Trophoblast cell (in vitro differentiated cells and primary cell): ENCODE results near the gene GOSR2.
A peak's percentile ranks its signal among the peaks of the same experiment; 100 is the strongest.

Experiments
- DNase-seq, 2 donors: peaks; one replicate each; pipeline ENCODE4 v3.0.0-alpha.2; 2016
- H2AFZ ChIP-seq: 2 replicates; pipeline ENCODE4 v1.6.1; 2013; ENCODE audit warnings: low read length, moderate library complexity, mild to moderate bottlenecking; ENCODE audit not compliant: insufficient read depth, poor library complexity
- H2AK5ac ChIP-seq: 2 replicates; pipeline ENCODE4 v1.6.1; 2013; ENCODE audit warnings: mild to moderate bottlenecking, low read length
- H2BK120ac ChIP-seq: 2 replicates; pipeline ENCODE4 v1.6.1; 2013; ENCODE audit warnings: low read length, mild to moderate bottlenecking, moderate library complexity; ENCODE audit not compliant: insufficient read depth, poor library complexity
- H2BK12ac ChIP-seq: 2 replicates; pipeline ENCODE4 v1.6.1; 2013; ENCODE audit warnings: mild to moderate bottlenecking, low read length, moderate library complexity
- H2BK5ac ChIP-seq: 2 replicates; pipeline ENCODE4 v1.6.1; 2013; ENCODE audit warnings: low read length, low read depth, moderate library complexity, mild to moderate bottlenecking; ENCODE audit not compliant: poor library complexity
- H3K14ac ChIP-seq: 2 replicates; pipeline ENCODE4 v1.6.1; 2013; ENCODE audit warnings: mild to moderate bottlenecking, low read length
- H3K18ac ChIP-seq: 2 replicates; pipeline ENCODE4 v1.6.1; 2013; ENCODE audit warnings: mild to moderate bottlenecking, low read length
- H3K23ac ChIP-seq: 2 replicates; pipeline ENCODE4 v1.6.1; 2013; ENCODE audit warnings: low read length
- H3K27ac ChIP-seq: 2 replicates; pipeline ENCODE4 v1.5.1; 2013; ENCODE audit warnings: low read depth, mild to moderate bottlenecking, inconsistent platforms, low read length, moderate library complexity
- H3K27me3 ChIP-seq: 2 replicates; pipeline ENCODE4 v1.6.1; 2013; ENCODE audit warnings: inconsistent platforms, mild to moderate bottlenecking, low read length, moderate library complexity; ENCODE audit not compliant: insufficient read depth
- H3K36me3 ChIP-seq, 2 experiments: 1 replicate in 1 of 2; 2 replicates in 1 of 2; pipeline ENCODE4 v1.6.1; 2013; ENCODE audit warnings: low read length in 2 of 2, mild to moderate bottlenecking in 2 of 2, moderate library complexity in 1 of 2; ENCODE audit not compliant: insufficient read depth in 2 of 2, control insufficient read depth in 1 of 2
- H3K4ac ChIP-seq: 2 replicates; pipeline ENCODE4 v1.6.1; 2013; ENCODE audit warnings: low read depth, mild to moderate bottlenecking, low read length, moderate library complexity
- H3K4me1 ChIP-seq, 2 experiments: 1 replicate in 1 of 2; 2 replicates in 1 of 2; pipeline ENCODE4 v1.6.1; 2013; ENCODE audit warnings: low read length in 2 of 2, mild to moderate bottlenecking in 2 of 2, moderate library complexity in 1 of 2; ENCODE audit not compliant: insufficient read depth in 2 of 2, control insufficient read depth in 1 of 2
- H3K4me2 ChIP-seq: 2 replicates; pipeline ENCODE4 v1.6.1; 2013; ENCODE audit warnings: inconsistent platforms, mild to moderate bottlenecking, low read length, moderate library complexity
- H3K4me3 ChIP-seq: 2 replicates; pipeline ENCODE4 v1.5.1; 2013; ENCODE audit warnings: mild to moderate bottlenecking, low read depth, low read length, inconsistent platforms
- H3K79me1 ChIP-seq: one replicate; pipeline ENCODE4 v1.6.1; 2013; ENCODE audit warnings: low read length
- H3K79me2 ChIP-seq: 2 replicates; pipeline ENCODE4 v1.6.1; 2013; ENCODE audit warnings: low read length, mild to moderate bottlenecking; ENCODE audit not compliant: control insufficient read depth, insufficient read depth, poor library complexity
- H3K9ac ChIP-seq: 2 replicates; pipeline ENCODE4 v1.6.1; 2013; ENCODE audit warnings: mild to moderate bottlenecking, low read length
- H3K9me3 ChIP-seq: 2 replicates; pipeline ENCODE4 v1.6.1; 2013; ENCODE audit warnings: low read depth, mild to moderate bottlenecking, control low read depth, inconsistent platforms, low read length; ENCODE audit not compliant: insufficient read depth
- H4K12ac ChIP-seq: 2 replicates; pipeline ENCODE4 v1.6.1; 2013; ENCODE audit warnings: low read depth, mild to moderate bottlenecking, low read length, moderate library complexity
- H4K8ac ChIP-seq: 2 replicates; pipeline ENCODE4 v1.6.1; 2013; ENCODE audit warnings: low read depth, mild to moderate bottlenecking, low read length, moderate library complexity
- H4K91ac ChIP-seq: one replicate; pipeline ENCODE4 v1.6.1; 2013; ENCODE audit warnings: low read depth, mild to moderate bottlenecking, low read length, moderate library complexity
- WGBS: extraction: QIAGEN DNeasy Blood & Tissue Kit; methylation state at CpG from one replicate; pipeline ENCODE4 v1.1.7; 2013; ENCODE audit warnings: missing lambda C conversion rate; ENCODE audit not compliant: insufficient read length, insufficient coverage; ENCODE audit errors: extremely low coverage; 5-methylcytosine and 5-hydroxymethylcytosine counted together

GOSR2 gene

DNA sequence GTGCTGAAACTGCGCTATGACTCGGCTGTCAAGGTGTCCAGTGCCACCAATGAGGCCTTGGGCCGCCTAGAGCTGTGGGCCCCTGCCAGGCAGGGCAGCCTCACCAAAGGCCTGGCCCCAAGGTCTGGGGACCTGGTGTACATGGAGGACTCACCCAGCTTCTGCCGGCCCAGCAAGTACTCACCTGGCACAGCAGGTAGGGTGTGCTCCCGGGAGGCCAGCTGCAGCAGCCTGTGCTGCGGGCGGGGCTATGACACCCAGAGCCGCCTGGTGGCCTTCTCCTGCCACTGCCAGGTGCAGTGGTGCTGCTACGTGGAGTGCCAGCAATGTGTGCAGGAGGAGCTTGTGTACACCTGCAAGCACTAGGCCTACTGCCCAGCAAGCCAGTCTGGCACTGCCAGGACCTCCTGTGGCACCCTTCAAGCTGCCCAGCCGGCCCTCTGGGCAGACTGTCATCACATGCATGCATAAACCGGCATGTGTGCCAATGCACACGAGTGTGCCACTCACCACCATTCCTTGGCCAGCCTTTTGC is 46.5 kb upstream of the GOSR2 start:
- Histone ChIP-seq H3K4me1 (no peaks in the 10 kb centered on the region), H3K4me3 (peak overlapping the region; percentile 28), H2BK5ac (no peak overlapping the region), H3K14ac (no peak overlapping the region), H2BK120ac (no peak overlapping the region), H3K79me1 (no peaks in the 10 kb centered on the region), H2BK12ac (no peak overlapping the region), H3K4ac (no peak overlapping the region), H4K91ac (no peak overlapping the region), H3K36me3 (peaks cover 41 to 47% of the 10 kb centered on the region in 2 experiments), H3K27me3 (no peaks in the 10 kb centered on the region), H3K79me2 (no peaks in the 10 kb centered on the region), H4K8ac (no peak overlapping the region), H3K4me2 (no peak overlapping the region), H3K27ac (no peak overlapping the region), H2AK5ac (no peak overlapping the region), H3K9ac (no peak overlapping the region), H3K18ac (no peak overlapping the region), H3K9me3 (peaks cover 6% of the 10 kb centered on the region), H4K12ac (no peak overlapping the region), H2AFZ (no peak overlapping the region), H3K23ac (no peak overlapping the region)
- DNase-seq = peak; percentile 49 to 77
- WGBS = no CpG with 5 or more reads among the region's 12 CpGs

DNA sequence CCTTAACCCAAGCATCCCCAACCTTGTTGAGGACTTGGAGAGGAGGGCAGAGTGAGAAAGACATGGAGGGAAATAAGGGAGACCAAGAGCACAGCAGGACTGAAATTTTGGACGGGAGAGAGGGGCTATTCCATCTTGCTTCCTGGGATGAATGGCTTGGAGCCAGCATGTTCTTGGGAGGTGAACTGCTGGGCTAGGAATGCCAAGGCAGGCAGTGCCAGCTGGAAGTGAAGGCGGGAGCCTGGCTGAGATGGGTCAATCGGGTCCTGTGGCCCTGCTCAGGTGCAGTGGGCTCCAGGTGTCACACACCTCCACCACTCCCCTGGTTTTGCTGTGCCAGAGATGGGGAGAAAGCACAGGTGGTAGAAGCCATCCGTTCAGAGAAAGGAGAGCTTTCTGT is 46.0 kb upstream of the GOSR2 start:
- H3K4me3 ChIP-seq = no peak overlapping the region
- H2AK5ac ChIP-seq = no peak overlapping the region
- H3K79me1 ChIP-seq = no peaks in the 10 kb centered on the region
- no peak overlapping the region for H2BK12ac ChIP-seq
- H3K23ac ChIP-seq = no peak overlapping the region
- no peak overlapping the region for H4K8ac ChIP-seq
- no peak overlapping the region for H2BK5ac ChIP-seq
- no peak overlapping the region for H4K12ac ChIP-seq
- no peak for DNase-seq
- no peak overlapping the region for H3K4me2 ChIP-seq
- no peak overlapping the region for H3K4ac ChIP-seq
- no peak overlapping the region for H2AFZ ChIP-seq
- no peak overlapping the region for H4K91ac ChIP-seq
- no peak overlapping the region for H3K14ac ChIP-seq
- no peak overlapping the region for H2BK120ac ChIP-seq
- H3K9me3 ChIP-seq = peaks cover 6% of the 10 kb centered on the region
- no peaks in the 10 kb centered on the region for H3K27me3 ChIP-seq
- no peak overlapping the region for H3K18ac ChIP-seq
- H3K79me2 ChIP-seq = no peaks in the 10 kb centered on the region
- no peaks in the 10 kb centered on the region for H3K4me1 ChIP-seq
- H3K9ac ChIP-seq = no peak overlapping the region
- H3K27ac ChIP-seq = no peak overlapping the region
- H3K36me3 ChIP-seq = peaks cover 41 to 47% of the 10 kb centered on the region in 2 experiments
- no CpG with 5 or more reads among the region's 4 CpGs for WGBS

DNA sequence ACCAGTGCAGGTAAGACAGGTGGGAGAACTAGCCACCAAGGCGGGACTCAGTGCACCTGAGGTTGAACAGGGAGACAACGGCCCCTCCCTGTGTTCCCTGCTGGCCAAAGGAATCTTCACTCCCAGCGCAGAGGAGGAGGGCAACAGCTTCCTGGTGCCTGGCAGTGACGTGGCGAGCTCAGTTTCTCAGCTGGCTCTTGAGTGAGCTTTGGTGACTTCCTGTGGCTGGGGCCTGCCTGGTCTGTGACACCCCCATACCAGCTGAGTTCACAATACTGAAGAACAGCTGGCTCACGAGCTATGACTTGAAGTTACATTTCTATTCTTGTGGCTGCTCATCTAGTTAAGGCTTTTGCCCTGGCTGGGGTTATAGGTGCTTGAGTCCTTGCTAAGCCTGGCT is 45.5 kb upstream of the GOSR2 start:
- Histone ChIP-seq H3K23ac (no peak overlapping the region), H3K27me3 (no peaks in the 10 kb centered on the region), H3K4ac (no peak overlapping the region), H3K79me2 (no peaks in the 10 kb centered on the region), H2BK12ac (no peak overlapping the region), H4K8ac (no peak overlapping the region), H3K27ac (no peak overlapping the region), H3K36me3 (peaks cover 41 to 47% of the 10 kb centered on the region in 2 experiments), H3K4me2 (no peak overlapping the region), H2AFZ (no peak overlapping the region), H3K14ac (no peak overlapping the region), H4K12ac (no peak overlapping the region), H2BK120ac (no peak overlapping the region), H2BK5ac (no peak overlapping the region), H3K9me3 (peaks cover 6% of the 10 kb centered on the region), H4K91ac (no peak overlapping the region), H3K4me1 (no peaks in the 10 kb centered on the region), H3K18ac (no peak overlapping the region), H3K9ac (no peak overlapping the region), H3K79me1 (no peaks in the 10 kb centered on the region), H2AK5ac (no peak overlapping the region), H3K4me3 (no peak overlapping the region)
- DNase-seq = no peak
- no CpG with 5 or more reads among the region's 6 CpGs for WGBS

DNA sequence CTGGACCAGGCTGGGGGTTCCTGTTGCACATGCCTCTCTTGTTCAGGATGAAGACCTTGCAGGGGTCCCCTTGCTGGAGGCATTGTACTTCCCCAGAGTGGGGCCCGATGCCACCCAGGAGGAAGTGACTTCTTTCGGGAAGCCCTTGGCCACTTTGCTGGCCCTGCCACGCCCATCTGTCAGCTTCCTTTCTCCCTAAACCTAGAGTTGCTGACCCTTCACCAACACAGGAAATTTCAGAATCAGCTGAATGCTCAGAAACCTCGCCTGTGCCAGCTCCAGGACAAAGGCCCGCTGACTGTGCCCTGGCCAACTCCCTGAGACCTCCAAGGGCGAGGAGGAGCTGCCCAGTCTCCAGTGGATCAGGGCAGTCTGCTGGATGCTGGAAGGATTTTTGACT is 44.9 kb upstream of the GOSR2 start:
- Histone ChIP-seq H3K23ac (no peak overlapping the region), H3K14ac (no peak overlapping the region), H3K4me3 (no peak overlapping the region), H3K18ac (no peak overlapping the region), H2AFZ (no peak overlapping the region), H3K9ac (no peak overlapping the region), H2AK5ac (no peak overlapping the region), H4K91ac (no peak overlapping the region), H3K4me2 (no peak overlapping the region), H3K27ac (no peak overlapping the region), H3K27me3 (no peaks in the 10 kb centered on the region), H2BK120ac (no peak overlapping the region), H2BK5ac (no peak overlapping the region), H4K12ac (no peak overlapping the region), H3K36me3 (peaks cover 41 to 47% of the 10 kb centered on the region in 2 experiments), H3K79me2 (no peaks in the 10 kb centered on the region), H3K79me1 (no peaks in the 10 kb centered on the region), H3K9me3 (peaks cover 6% of the 10 kb centered on the region), H4K8ac (no peak overlapping the region), H2BK12ac (no peak overlapping the region), H3K4me1 (no peaks in the 10 kb centered on the region), H3K4ac (no peak overlapping the region)
- no CpG with 5 or more reads among the region's 6 CpGs for WGBS
- no peak for DNase-seq
